MM.1S (cell line): Measurements from ENCODE around the gene ZNF44.

Experiments used
- DNase-seq: peaks from one replicate; pipeline ENCODE4 v3.0.0-alpha.2; 2015
- H2AFZ ChIP-seq: fragments of 300-600 bp; sonication (generic); 2 replicates; pipeline ENCODE4 v1.6.0; 2016; ENCODE audit warnings: antibody characterized with exemption, low read length
- H3F3A ChIP-seq: fragments of 300-600 bp; sonication (generic); 2 replicates; pipeline ENCODE4 v1.6.1; 2016; ENCODE audit warnings: mild to moderate bottlenecking, antibody characterized with exemption, low read length, moderate library complexity, mixed read lengths; ENCODE audit not compliant: insufficient read depth
- H3K27ac ChIP-seq: fragments of 300-600 bp; sonication (generic); 2 replicates; pipeline ENCODE4 v1.5.1; 2016; ENCODE audit warnings: mild to moderate bottlenecking, low read length
- H3K27me3 ChIP-seq: fragments of 300-600 bp; sonication (generic); replicated peaks from 2 replicates; pipeline ENCODE4 v1.6.0; 2016; ENCODE audit warnings: low read length; ENCODE audit not compliant: insufficient read depth
- H3K36me3 ChIP-seq: fragments of 300-600 bp; sonication (generic); replicated peaks from 2 replicates; pipeline ENCODE4 v1.6.1; 2016; ENCODE audit warnings: mild to moderate bottlenecking, low read length, mixed read lengths; ENCODE audit not compliant: insufficient read depth
- H3K4me1 ChIP-seq: fragments of 300-600 bp; sonication (generic); 2 replicates; pipeline ENCODE4 v1.6.1; 2016; ENCODE audit warnings: low read length, mixed read lengths
- H3K4me2 ChIP-seq: fragments of 300-600 bp; sonication (generic); 2 replicates; pipeline ENCODE4 v1.6.0; 2016; ENCODE audit warnings: low read depth, low read length
- H3K4me3 ChIP-seq: fragments of 300-600 bp; sonication (generic); 2 replicates; pipeline ENCODE4 v1.5.1; 2016; ENCODE audit warnings: low read length, mixed read lengths
- H3K79me2 ChIP-seq: fragments of 300-600 bp; sonication (generic); 2 replicates; pipeline ENCODE4 v1.6.1; 2016; ENCODE audit warnings: mixed run types, low read length, mixed read lengths
- H3K9ac ChIP-seq: fragments of 300-600 bp; sonication (generic); 2 replicates; pipeline ENCODE4 v1.6.1; 2016; ENCODE audit warnings: low read length, mixed read lengths
- H3K9me2 ChIP-seq: fragments of 300-600 bp; sonication (generic); replicated peaks from 2 replicates; pipeline ENCODE4 v1.6.1; 2016; ENCODE audit warnings: mild to moderate bottlenecking, low read length, mixed read lengths; ENCODE audit not compliant: insufficient read depth
- H3K9me3 ChIP-seq: fragments of 300-600 bp; sonication (generic); replicated peaks from 2 replicates; pipeline ENCODE4 v1.6.1; 2016; ENCODE audit warnings: mild to moderate bottlenecking, low read length, mixed read lengths; ENCODE audit not compliant: insufficient read depth
- H4K20me1 ChIP-seq: fragments of 300-600 bp; sonication (generic); 2 replicates; pipeline ENCODE4 v1.6.1; 2016; ENCODE audit warnings: mild to moderate bottlenecking, low read length, moderate library complexity, mixed read lengths; ENCODE audit not compliant: insufficient read depth
- CTCF ChIP-seq: fragments of 300-600 bp; sonication (generic); IDR thresholded peaks from 2 replicates; pipeline ENCODE4 v1.5.1; 2016; ENCODE audit warnings: antibody characterized with exemption, low read length, mixed read lengths
- EZH2 ChIP-seq: fragments of 300-600 bp; sonication (generic); optimal IDR thresholded peaks from 2 replicates; pipeline ENCODE3; 2017; ENCODE audit warnings: low read depth, mild to moderate bottlenecking, antibody characterized with exemption, low read length, mixed read lengths
- EZH2phosphoT487 ChIP-seq: fragments of 300-600 bp; sonication (generic); IDR thresholded peaks from 2 replicates; pipeline ENCODE4 v1.6.1; 2018; ENCODE audit warnings: antibody characterized with exemption, low read length

The ZNF44 gene

GRCh38 chr19:12255372-12255771 is 39.3 kb downstream of the ZNF44 start:
- H3K27me3 ChIP-seq, result no peaks in the 10 kb centered on the region
- no peaks in the 10 kb centered on the region for H3K9me3 ChIP-seq
- no peak overlapping the region for H2AFZ ChIP-seq
- H4K20me1 ChIP-seq, result no peaks in the 10 kb centered on the region
- no peaks in the 10 kb centered on the region for H3K9me2 ChIP-seq
- no peak overlapping the region for H3K9ac ChIP-seq
- no peak overlapping the region for H3K27ac ChIP-seq
- no peaks in the 10 kb centered on the region for H3K4me1 ChIP-seq
- no peaks in the 10 kb centered on the region for H3K79me2 ChIP-seq
- H3F3A ChIP-seq, result no peaks in the 10 kb centered on the region
- DNase-seq, result no peak
- peak overlapping the region; percentile 35; the same call in 1 of the 2 replicates for H3K4me2 ChIP-seq
- H3K36me3 ChIP-seq, result no peaks in the 10 kb centered on the region
- TF ChIP-seq EZH2 (no peak), CTCF (no peak), EZH2phosphoT487 (no peak)
- H3K4me3 ChIP-seq, result no peak overlapping the region

GRCh38 chr19:12247644-12248222 is 47.0 kb downstream of the ZNF44 start:
- Histone ChIP-seq H3K9me3 (0 out of 2 replicates have a peak, but pooled peaks cover 2% of the 10 kb centered on the region), H3K27me3 (no peaks in the 10 kb centered on the region), H4K20me1 (no peaks in the 10 kb centered on the region), H3K4me1 (no peaks in the 10 kb centered on the region), H3K36me3 (no peaks in the 10 kb centered on the region), H3K4me3 (no peak overlapping the region), H2AFZ (no peak overlapping the region), H3K9me2 (no peaks in the 10 kb centered on the region), H3K4me2 (no peak overlapping the region), H3K27ac (no peak overlapping the region), H3K79me2 (no peaks in the 10 kb centered on the region), H3F3A (no peaks in the 10 kb centered on the region), H3K9ac (no peak overlapping the region)
- no peak for DNase-seq
- TF ChIP-seq CTCF, result no peak

GRCh38 chr19:12244370-12244769 is 50.3 kb downstream of the ZNF44 start:
- Histone ChIP-seq H3K4me3 (no peak overlapping the region), H3F3A (no peaks in the 10 kb centered on the region), H3K27me3 (no peaks in the 10 kb centered on the region), H3K9me3 (0 out of 2 replicates have a peak, but pooled peaks cover 2% of the 10 kb centered on the region), H2AFZ (no peak overlapping the region), H3K9ac (no peak overlapping the region), H3K9me2 (no peaks in the 10 kb centered on the region), H3K79me2 (no peaks in the 10 kb centered on the region), H3K4me2 (no peak overlapping the region), H4K20me1 (no peaks in the 10 kb centered on the region), H3K4me1 (no peaks in the 10 kb centered on the region), H3K36me3 (no peaks in the 10 kb centered on the region), H3K27ac (no peak overlapping the region)
- TF ChIP-seq EZH2 (no peak), CTCF (peak; percentile 28)
- no peak for DNase-seq
